Measurements from ENCODE around the gene SMDT1. TPM values are rescaled to one million over a fixed set of nuclear protein-coding genes. Genes with fewer than 3 reads are reported as not detected.

SMDT1 gene
- total RNA-seq, 4 donors from 2014 or later = 9.3 to 12.7 (median 11.7) TPM

DNA sequence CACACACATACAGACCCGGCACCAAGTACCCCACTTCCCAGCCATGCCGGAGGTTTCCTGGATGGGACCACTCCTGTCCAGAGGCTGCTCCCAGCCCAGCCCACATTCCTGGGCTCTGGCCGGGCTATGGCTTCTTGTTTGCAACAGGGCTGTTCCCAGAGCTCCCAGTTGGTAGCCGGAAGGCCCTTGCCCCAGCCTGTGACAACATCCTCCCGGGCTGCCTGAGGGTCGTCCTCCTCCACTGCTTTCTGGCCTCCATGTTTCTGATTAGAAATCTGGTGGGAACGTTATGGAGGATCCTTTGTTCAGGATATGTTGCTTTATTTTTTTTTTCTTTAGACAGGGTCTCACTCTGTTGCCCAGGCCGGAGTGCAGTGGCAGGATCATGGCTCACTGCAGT lies 52.1 kb downstream of the SMDT1 start:
- TF ChIP-seq, protein P1, sequence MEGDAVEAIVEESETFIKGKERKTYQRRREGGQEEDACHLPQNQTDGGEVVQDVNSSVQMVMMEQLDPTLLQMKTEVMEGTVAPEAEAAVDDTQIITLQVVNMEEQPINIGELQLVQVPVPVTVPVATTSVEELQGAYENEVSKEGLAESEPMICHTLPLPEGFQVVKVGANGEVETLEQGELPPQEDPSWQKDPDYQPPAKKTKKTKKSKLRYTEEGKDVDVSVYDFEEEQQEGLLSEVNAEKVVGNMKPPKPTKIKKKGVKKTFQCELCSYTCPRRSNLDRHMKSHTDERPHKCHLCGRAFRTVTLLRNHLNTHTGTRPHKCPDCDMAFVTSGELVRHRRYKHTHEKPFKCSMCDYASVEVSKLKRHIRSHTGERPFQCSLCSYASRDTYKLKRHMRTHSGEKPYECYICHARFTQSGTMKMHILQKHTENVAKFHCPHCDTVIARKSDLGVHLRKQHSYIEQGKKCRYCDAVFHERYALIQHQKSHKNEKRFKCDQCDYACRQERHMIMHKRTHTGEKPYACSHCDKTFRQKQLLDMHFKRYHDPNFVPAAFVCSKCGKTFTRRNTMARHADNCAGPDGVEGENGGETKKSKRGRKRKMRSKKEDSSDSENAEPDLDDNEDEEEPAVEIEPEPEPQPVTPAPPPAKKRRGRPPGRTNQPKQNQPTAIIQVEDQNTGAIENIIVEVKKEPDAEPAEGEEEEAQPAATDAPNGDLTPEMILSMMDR (IDR thresholded peaks at IDR 0.05; ENCODE audit: low read depth) = no peak

DNA sequence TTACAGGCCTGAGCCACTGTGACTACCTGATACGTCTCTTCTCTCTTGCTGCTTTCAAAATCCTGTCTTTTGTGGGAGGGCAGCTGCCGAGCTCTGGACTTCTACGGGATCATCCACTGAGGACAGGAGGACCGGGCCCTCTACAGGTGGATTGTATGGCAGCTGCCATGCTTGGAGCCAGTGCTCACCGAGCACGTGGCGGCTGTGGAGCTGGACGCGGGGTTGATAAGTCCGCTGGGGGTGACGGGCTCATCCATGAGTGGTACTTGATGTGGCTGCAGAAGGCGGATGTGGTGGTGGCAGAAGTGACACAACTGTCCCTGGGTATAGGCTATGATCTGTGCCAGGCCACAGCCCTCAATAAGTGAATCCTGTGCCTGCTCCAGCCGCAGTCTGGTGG lies 53.0 kb downstream of the SMDT1 start:
- TF ChIP-seq, protein P1 (IDR thresholded peaks at IDR 0.05; ENCODE audit: low read depth) = no peak

Small RNAs within 50 kb of the gene (small RNA-seq; reads per million reads assigned to genes)
- gene SNORD13P1 = not detected

Other genes starting within 250 kb of the SMDT1 start
- 10 to 100 TPM; 21.4 to 28.0 (median 25.3) TPM for gene SREBF2, start 246.6 kb upstream of the SMDT1 start, total RNA-seq
- not detected for gene SHISA8, start 164.6 kb upstream of the SMDT1 start, total RNA-seq
- not detected for gene TNFRSF13C, start 152.9 kb upstream of the SMDT1 start, total RNA-seq
- 1 to 10 TPM in 2 of 4 donors, not detected in 2; 2.4 to 3.2 TPM for gene CENPM, start 132.5 kb upstream of the SMDT1 start, total RNA-seq
- under 1 TPM in 3 of 4 donors, not detected in 1; 0.19 to 0.51 (median 0.22) TPM for gene SEPTIN3, start 110.3 kb upstream of the SMDT1 start, total RNA-seq
- gene WBP2NL, start 80.9 kb upstream of the SMDT1 start, total RNA-seq = 1 to 10 TPM; 1.1 to 1.5 (median 1.3) TPM
- 10 to 100 TPM; 16.2 to 56.1 (median 31.1) TPM for gene NAGA, start 8.9 kb upstream of the SMDT1 start, total RNA-seq
- 10 to 100 TPM in 3 of 4 donors, 1 to 10 TPM in 1; 7.5 to 15.4 (median 12.9) TPM for gene PHETA2, start 5.5 kb upstream of the SMDT1 start, total RNA-seq
- 10 to 100 TPM; 51.0 to 81.0 (median 64.9) TPM for gene NDUFA6, start 11.1 kb downstream of the SMDT1 start, total RNA-seq
- gene CYP2D6, start 51.1 kb downstream of the SMDT1 start, total RNA-seq = 1 to 10 TPM in 1 of 4 donors, under 1 TPM in 1, not detected in 2; 0.51 to 3.0 TPM
- gene TCF20, start 191.0 kb downstream of the SMDT1 start, total RNA-seq = 10 to 100 TPM; 17.8 to 25.6 (median 22.4) TPM